Stimulated activated CD8-positive, alpha-beta memory T cell treated with anti-CD3 and anti-CD28 coated beads, Interleukin-12 subunit alpha, Interleukin-12 subunit beta, amount 100 ng/mL, for 24 hours (primary cell): ENCODE data around the gene ATIC.
A peak's percentile ranks its signal among the peaks of the same experiment; 100 is the strongest.
"Not testable (repeated sequence)": the region's sequence is repeated elsewhere in the genome, so short reads cannot be mapped to it uniquely, and the experiment has no call there.

Experiments used
- DNase-seq: peaks from one replicate; pipeline ENCODE4 v3.0.0-alpha.2; 2020; ENCODE audit errors: extremely low read depth

ATIC gene

GRCh38 chr2:215311625-215312396, at the start of gene ATIC:
ATIC (plus strand) TSS chr2:215312059; CDS start chr2:215312143, 84 bp downstream.
- peak; percentile 83 for DNase-seq

GRCh38 chr2:215262303-215262702, 49.6 kb upstream of the ATIC start:
- no peak for DNase-seq

GRCh38 chr2:215262741-215263362, 49.0 kb upstream of the ATIC start:
- no peak for DNase-seq

GRCh38 chr2:215264374-215264773, 47.5 kb upstream of the ATIC start:
- no peak for DNase-seq

- peak; percentile 17 for DNase-seq
Observed at GRCh38 chr2:215269397-215270117, 42.3 kb upstream of the ATIC start.

GRCh38 chr2:215270118-215270451, 41.8 kb upstream of the ATIC start:
- DNase-seq: no peak

GRCh38 chr2:215271446-215271845, 40.4 kb upstream of the ATIC start:
- no peak for DNase-seq

GRCh38 chr2:215272918-215273317, 38.9 kb upstream of the ATIC start:
- DNase-seq: no peak

GRCh38 chr2:215274829-215275228, 37.0 kb upstream of the ATIC start:
- no peak for DNase-seq

- DNase-seq: no peak
Observed at GRCh38 chr2:215275824-215276223, 36.0 kb upstream of the ATIC start.

- DNase-seq: no peak
Observed at GRCh38 chr2:215277944-215278343, 33.9 kb upstream of the ATIC start.

- DNase-seq: no peak
Observed at GRCh38 chr2:215280326-215280725, 31.5 kb upstream of the ATIC start.

- no peak for DNase-seq
Observed at GRCh38 chr2:215283221-215283620, 28.6 kb upstream of the ATIC start.

- no peak for DNase-seq
Observed at GRCh38 chr2:215286309-215286708, 25.6 kb upstream of the ATIC start.

GRCh38 chr2:215288112-215288815, 23.6 kb upstream of the ATIC start:
- no peak for DNase-seq

GRCh38 chr2:215290980-215291599, 20.8 kb upstream of the ATIC start:
- DNase-seq: no peak

GRCh38 chr2:215293879-215294278, 18.0 kb upstream of the ATIC start:
- DNase-seq: no peak

GRCh38 chr2:215299337-215299859, 12.5 kb upstream of the ATIC start:
- no peak for DNase-seq

- no peak for DNase-seq
Observed at GRCh38 chr2:215301994-215302393, 9.9 kb upstream of the ATIC start.

- not testable (repeated sequence) for DNase-seq
Observed at GRCh38 chr2:215311259-215311624, 617 bp upstream of the ATIC start.

GRCh38 chr2:215313255-215313613, 1.4 kb downstream of the ATIC start:
- DNase-seq: no peak

GRCh38 chr2:215314896-215315295, 3.0 kb downstream of the ATIC start:
- DNase-seq: no peak
